Measurements from ENCODE around the gene PPP1R3C.

Gene PPP1R3C

DNA sequence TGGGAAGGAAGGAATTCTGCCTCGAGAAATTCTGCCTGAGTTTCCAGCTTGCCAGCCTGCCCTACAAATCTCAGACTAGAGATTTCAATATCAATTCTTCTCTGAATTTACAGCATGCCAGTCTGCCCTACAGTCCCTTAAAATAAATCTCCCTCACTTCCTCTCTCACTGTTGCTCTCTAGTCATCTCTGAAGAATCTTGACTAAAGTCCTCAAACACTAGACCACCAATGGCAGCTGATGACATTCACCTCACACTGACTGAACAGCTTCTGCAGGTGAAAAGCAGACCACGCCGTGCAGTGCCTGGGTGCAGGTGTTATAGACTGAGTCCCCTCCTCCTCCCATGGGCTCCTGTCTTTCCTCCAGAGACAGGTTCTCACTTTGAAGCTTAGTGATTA lies 30.4 kb downstream of the PPP1R3C start:
- H3K9me3 ChIP-seq, result peaks cover 17% of the 10 kb centered on the region
- no peak overlapping the region for H3K4me2 ChIP-seq
- no peaks in the 10 kb centered on the region for H3K27me3 ChIP-seq
- no peak for TF ChIP-seq Cebpa-rat (IDR thresholded peaks at IDR 0.05)
- no peak overlapping the region for H3K4me3 ChIP-seq
- no peak overlapping the region for H3K27ac ChIP-seq
- H3K9ac ChIP-seq, result no peak overlapping the region
- no peaks in the 10 kb centered on the region for H4K20me1 ChIP-seq
- H3K36me3 ChIP-seq, result no peaks in the 10 kb centered on the region
- no peaks in the 10 kb centered on the region for H3K4me1 ChIP-seq

GRCh38 chr10:91601212-91601611 lies 31.7 kb downstream of the PPP1R3C start:
- Histone ChIP-seq H3K4me1 (no peaks in the 10 kb centered on the region), H3K4me3 (no peak overlapping the region)
- no peak for TF ChIP-seq Cebpa-rat (IDR thresholded peaks at IDR 0.05)

DNA sequence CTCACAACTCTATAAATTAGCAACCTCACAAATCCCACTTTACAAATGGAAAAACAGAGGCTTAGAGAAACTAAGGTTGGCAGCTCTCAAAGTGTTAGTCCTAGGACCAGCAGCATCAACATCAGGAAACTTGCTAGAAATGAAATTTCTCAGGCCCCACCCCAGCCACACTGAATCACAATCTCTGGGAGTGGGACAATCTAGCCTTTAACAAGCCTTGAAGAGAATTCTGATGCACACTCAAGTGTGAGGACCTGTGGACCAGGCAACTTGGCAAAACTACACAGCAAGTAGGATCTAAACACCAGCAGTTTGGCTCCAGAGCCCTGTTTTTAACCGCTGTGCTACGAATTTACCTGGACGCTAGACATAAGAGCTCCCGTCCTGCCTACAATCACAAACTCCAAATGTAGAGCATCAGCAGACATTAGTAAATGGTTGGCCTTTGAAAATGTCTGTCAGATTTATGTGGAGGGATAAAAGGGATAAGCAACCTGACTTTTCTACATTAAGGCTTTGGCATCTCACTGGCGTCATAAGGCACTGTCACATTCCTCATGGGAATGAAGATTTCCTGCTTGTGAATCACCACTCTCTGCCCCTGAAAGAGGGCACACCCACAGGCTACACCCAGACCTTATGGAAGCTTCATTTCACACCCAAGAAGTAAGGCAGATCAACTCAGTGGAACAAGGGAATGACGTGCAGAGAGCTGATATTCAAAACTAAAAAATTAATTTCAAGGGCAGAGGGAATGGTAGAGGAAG lies 34.5 kb downstream of the PPP1R3C start:
- no peaks in the 10 kb centered on the region for H3K4me1 ChIP-seq
- H3K4me3 ChIP-seq, result no peak overlapping the region
- TF ChIP-seq Cebpa-rat (IDR thresholded peaks at IDR 0.05), result no peak
- no peak overlapping the region for H3K27ac ChIP-seq
- H3K9ac ChIP-seq, result no peak overlapping the region
- H3K27me3 ChIP-seq, result no peaks in the 10 kb centered on the region
- H3K4me2 ChIP-seq, result no peak overlapping the region
- no peaks in the 10 kb centered on the region for H3K36me3 ChIP-seq
- no peaks in the 10 kb centered on the region for H4K20me1 ChIP-seq
- H3K9me3 ChIP-seq, result no peaks in the 10 kb centered on the region

More at GRCh38 chr10:91601212-91601611, 31.7 kb downstream of the PPP1R3C start:
- H3K9me3 ChIP-seq, result peaks cover 14% of the 10 kb centered on the region
- no peak overlapping the region for H3K4me2 ChIP-seq
- H3K9ac ChIP-seq, result no peak overlapping the region
- H3K27ac ChIP-seq, result no peak overlapping the region
- H4K20me1 ChIP-seq, result no peaks in the 10 kb centered on the region
- no peaks in the 10 kb centered on the region for H3K27me3 ChIP-seq
- H3K36me3 ChIP-seq, result no peaks in the 10 kb centered on the region

GRCh38 chr10:91597197-91597881 lies 35.5 kb downstream of the PPP1R3C start:
- H3K9ac ChIP-seq, result no peak overlapping the region
- H3K4me1 ChIP-seq, result no peaks in the 10 kb centered on the region
- no peaks in the 10 kb centered on the region for H3K36me3 ChIP-seq
- H4K20me1 ChIP-seq, result no peaks in the 10 kb centered on the region
- no peaks in the 10 kb centered on the region for H3K9me3 ChIP-seq
- H3K27ac ChIP-seq, result no peak overlapping the region
- no peak overlapping the region for H3K4me2 ChIP-seq
- H3K4me3 ChIP-seq, result no peak overlapping the region
- TF ChIP-seq Cebpa-rat (IDR thresholded peaks at IDR 0.05), result no peak
- no peaks in the 10 kb centered on the region for H3K27me3 ChIP-seq

DNA sequence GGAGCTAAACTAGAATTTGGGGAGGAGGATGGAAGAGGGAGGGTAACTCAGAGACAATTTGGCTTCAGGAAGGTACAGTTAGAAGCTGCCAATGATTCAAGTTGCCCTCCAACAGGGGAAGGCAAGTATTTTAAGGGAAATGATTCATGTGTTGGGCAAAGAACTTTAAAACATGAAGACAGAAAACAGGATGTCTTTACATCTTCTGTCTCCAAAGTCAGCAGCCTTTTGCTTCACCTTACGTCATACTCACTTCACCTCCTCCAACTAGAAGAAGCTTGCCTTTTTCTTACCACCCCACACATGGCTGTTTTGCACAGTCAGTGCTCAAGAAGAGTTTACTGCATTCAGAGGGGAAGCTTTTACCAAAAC lies 36.1 kb downstream of the PPP1R3C start:
- TF ChIP-seq Cebpa-rat (IDR thresholded peaks at IDR 0.05), result no peak
- H3K27ac ChIP-seq, result no peak overlapping the region
- no peaks in the 10 kb centered on the region for H3K36me3 ChIP-seq
- H3K4me2 ChIP-seq, result no peak overlapping the region
- no peaks in the 10 kb centered on the region for H3K9me3 ChIP-seq
- no peak overlapping the region for H3K4me3 ChIP-seq
- no peaks in the 10 kb centered on the region for H3K27me3 ChIP-seq
- no peaks in the 10 kb centered on the region for H4K20me1 ChIP-seq
- H3K4me1 ChIP-seq, result no peaks in the 10 kb centered on the region
- no peak overlapping the region for H3K9ac ChIP-seq

GRCh38 chr10:91593834-91594233 lies 39.0 kb downstream of the PPP1R3C start:
- no peaks in the 10 kb centered on the region for H4K20me1 ChIP-seq
- no peak overlapping the region for H3K4me2 ChIP-seq
- H3K27me3 ChIP-seq, result no peaks in the 10 kb centered on the region
- H3K9ac ChIP-seq, result no peak overlapping the region
- no peaks in the 10 kb centered on the region for H3K36me3 ChIP-seq
- no peak overlapping the region for H3K27ac ChIP-seq
- no peaks in the 10 kb centered on the region for H3K4me1 ChIP-seq
- H3K9me3 ChIP-seq, result no peaks in the 10 kb centered on the region
- no peak for TF ChIP-seq Cebpa-rat (IDR thresholded peaks at IDR 0.05)
- H3K4me3 ChIP-seq, result no peak overlapping the region

- Histone ChIP-seq H3K4me3 (no peak overlapping the region), H3K9me3 (no peaks in the 10 kb centered on the region), H3K27me3 (no peaks in the 10 kb centered on the region), H3K4me2 (no peak overlapping the region), H3K36me3 (no peaks in the 10 kb centered on the region), H3K9ac (no peak overlapping the region), H3K27ac (no peak overlapping the region), H4K20me1 (no peaks in the 10 kb centered on the region), H3K4me1 (peaks cover 3% of the 10 kb centered on the region)
- no peak for TF ChIP-seq Cebpa-rat (IDR thresholded peaks at IDR 0.05)
These were observed 39.5 kb downstream of the PPP1R3C start for GRCh38 chr10:91593366-91593765.

DNA sequence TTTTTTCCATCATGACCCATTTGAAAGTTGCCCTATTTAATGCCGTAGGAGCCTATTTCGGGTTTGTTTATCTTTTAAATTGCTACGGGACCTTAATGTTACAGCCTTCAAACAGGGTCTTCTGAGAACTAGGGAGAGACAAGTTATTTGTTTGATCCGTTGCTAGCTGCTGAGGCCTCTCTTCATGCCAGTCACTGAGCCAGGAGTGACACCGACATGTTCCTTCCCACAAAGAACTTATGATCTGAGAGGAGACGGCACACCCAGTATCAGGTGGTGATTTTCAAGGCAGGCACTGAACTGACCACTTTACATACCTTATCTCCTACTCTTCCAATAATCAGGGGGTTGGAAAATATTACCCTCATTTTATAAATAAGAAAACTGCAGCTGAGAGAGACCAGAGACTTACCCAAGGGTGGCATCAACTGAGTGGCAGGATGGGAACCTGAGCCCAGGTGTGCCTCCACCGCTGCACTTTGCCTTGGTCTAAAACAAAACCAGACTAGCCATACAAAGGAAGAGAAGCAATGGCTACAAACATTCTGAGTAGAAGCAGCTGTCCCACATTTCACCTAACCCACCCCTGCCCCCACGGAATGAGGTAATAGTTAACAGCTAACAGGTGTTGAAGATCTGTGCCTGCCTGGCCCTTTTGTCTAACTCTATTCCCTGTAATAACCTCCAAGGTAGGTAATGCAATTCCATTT lies 40.5 kb downstream of the PPP1R3C start:
- H3K9ac ChIP-seq, result no peak overlapping the region
- no peak overlapping the region for H3K27ac ChIP-seq

GRCh38 chr10:91591797-91592174 lies 41.1 kb downstream of the PPP1R3C start:
- H3K4me3 ChIP-seq, result no peak overlapping the region
- H3K9ac ChIP-seq, result no peak overlapping the region
- no peaks in the 10 kb centered on the region for H3K36me3 ChIP-seq
- H3K27ac ChIP-seq, result no peak overlapping the region
- no peaks in the 10 kb centered on the region for H4K20me1 ChIP-seq
- no peak for TF ChIP-seq Cebpa-rat (IDR thresholded peaks at IDR 0.05)
- no peaks in the 10 kb centered on the region for H3K9me3 ChIP-seq
- H3K4me2 ChIP-seq, result no peak overlapping the region
- no peaks in the 10 kb centered on the region for H3K27me3 ChIP-seq
- H3K4me1 ChIP-seq, result peaks cover 12% of the 10 kb centered on the region

More for the DNA sequence above, 40.5 kb downstream of the PPP1R3C start:
- TF ChIP-seq Cebpa-rat (IDR thresholded peaks at IDR 0.05), result no peak
- no peak overlapping the region for H3K4me2 ChIP-seq
- H3K27me3 ChIP-seq, result no peaks in the 10 kb centered on the region
- H3K4me1 ChIP-seq, result peaks cover 12% of the 10 kb centered on the region
- H3K4me3 ChIP-seq, result no peak overlapping the region
- H4K20me1 ChIP-seq, result no peaks in the 10 kb centered on the region
- no peaks in the 10 kb centered on the region for H3K9me3 ChIP-seq
- no peaks in the 10 kb centered on the region for H3K36me3 ChIP-seq

Data from BLaER1 (cell line).